ENCODE results near the gene RFT1.

Gene RFT1

GRCh38 chr3:53043738-53044137, 86.5 kb downstream of the RFT1 start:
- ChIA-PET CTCF (interaction anchor here (0.7 to 0.9 kb wide), 3 partner anchors 20 to 1563 kb away, joined by 3 to 4 read pairs (median 3); no protein-coding TSS in a partner anchor), POLR2A (no interaction called here)
- Histone ChIP-seq H3K36me3 (ENCODE audit: control insufficient read depth in 2 of 2, insufficient read depth in 1 of 2, low read length in 2 of 2) (no peaks in the 10 kb centered on the region), H3K27ac (ENCODE audit: extremely low read depth, low read depth, low read length) (no peak overlapping the region), H3K4me3 (ENCODE audit: low read depth, low read length) (0 out of 2 replicates have a peak overlapping the region, but pooled peaks have one; percentile 9), H3K9me3 (ENCODE audit: control insufficient read depth, insufficient read depth, low read depth, low read length) (no peaks in the 10 kb centered on the region), H3K4me1 (ENCODE audit: control insufficient read depth, insufficient read depth, low read length) (peaks cover 4% of the 10 kb centered on the region)
- TF ChIP-seq, protein P1, sequence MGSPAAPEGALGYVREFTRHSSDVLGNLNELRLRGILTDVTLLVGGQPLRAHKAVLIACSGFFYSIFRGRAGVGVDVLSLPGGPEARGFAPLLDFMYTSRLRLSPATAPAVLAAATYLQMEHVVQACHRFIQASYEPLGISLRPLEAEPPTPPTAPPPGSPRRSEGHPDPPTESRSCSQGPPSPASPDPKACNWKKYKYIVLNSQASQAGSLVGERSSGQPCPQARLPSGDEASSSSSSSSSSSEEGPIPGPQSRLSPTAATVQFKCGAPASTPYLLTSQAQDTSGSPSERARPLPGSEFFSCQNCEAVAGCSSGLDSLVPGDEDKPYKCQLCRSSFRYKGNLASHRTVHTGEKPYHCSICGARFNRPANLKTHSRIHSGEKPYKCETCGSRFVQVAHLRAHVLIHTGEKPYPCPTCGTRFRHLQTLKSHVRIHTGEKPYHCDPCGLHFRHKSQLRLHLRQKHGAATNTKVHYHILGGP (tag by site-specific recombination; IDR thresholded peaks at IDR 0.05): no peak
- TF ChIP-seq, protein P2, sequence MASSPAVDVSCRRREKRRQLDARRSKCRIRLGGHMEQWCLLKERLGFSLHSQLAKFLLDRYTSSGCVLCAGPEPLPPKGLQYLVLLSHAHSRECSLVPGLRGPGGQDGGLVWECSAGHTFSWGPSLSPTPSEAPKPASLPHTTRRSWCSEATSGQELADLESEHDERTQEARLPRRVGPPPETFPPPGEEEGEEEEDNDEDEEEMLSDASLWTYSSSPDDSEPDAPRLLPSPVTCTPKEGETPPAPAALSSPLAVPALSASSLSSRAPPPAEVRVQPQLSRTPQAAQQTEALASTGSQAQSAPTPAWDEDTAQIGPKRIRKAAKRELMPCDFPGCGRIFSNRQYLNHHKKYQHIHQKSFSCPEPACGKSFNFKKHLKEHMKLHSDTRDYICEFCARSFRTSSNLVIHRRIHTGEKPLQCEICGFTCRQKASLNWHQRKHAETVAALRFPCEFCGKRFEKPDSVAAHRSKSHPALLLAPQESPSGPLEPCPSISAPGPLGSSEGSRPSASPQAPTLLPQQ (tag by site-specific recombination; IDR thresholded peaks at IDR 0.05): 0 out of 2 replicates have a peak, but pooled peaks have one; percentile 25

DNA sequence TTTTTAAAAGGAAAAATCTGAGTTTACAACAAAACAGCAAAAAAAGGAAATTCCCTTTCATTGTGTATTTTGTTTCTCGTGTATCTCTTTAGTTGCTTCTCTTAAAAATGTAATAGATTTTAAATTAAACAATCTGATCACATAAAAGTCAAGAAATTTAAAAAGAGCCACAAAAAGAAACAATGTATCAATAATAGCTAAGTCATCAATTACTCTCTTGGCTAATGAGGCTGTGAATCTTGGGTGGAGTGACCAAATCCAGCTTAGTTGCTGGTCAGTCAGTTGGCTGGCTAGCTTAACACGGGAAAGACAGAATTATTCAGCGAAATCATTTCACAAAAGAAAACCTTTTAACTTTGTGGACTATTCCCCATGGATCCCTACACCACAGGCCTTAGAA, 87.6 kb downstream of the RFT1 start:
- H3K27ac ChIP-seq (ENCODE audit: extremely low read depth, low read depth, low read length): no peak overlapping the region
- no peaks in the 10 kb centered on the region for H3K9me3 ChIP-seq (ENCODE audit: control insufficient read depth, insufficient read depth, low read depth, low read length)
- TF ChIP-seq, protein P3, sequence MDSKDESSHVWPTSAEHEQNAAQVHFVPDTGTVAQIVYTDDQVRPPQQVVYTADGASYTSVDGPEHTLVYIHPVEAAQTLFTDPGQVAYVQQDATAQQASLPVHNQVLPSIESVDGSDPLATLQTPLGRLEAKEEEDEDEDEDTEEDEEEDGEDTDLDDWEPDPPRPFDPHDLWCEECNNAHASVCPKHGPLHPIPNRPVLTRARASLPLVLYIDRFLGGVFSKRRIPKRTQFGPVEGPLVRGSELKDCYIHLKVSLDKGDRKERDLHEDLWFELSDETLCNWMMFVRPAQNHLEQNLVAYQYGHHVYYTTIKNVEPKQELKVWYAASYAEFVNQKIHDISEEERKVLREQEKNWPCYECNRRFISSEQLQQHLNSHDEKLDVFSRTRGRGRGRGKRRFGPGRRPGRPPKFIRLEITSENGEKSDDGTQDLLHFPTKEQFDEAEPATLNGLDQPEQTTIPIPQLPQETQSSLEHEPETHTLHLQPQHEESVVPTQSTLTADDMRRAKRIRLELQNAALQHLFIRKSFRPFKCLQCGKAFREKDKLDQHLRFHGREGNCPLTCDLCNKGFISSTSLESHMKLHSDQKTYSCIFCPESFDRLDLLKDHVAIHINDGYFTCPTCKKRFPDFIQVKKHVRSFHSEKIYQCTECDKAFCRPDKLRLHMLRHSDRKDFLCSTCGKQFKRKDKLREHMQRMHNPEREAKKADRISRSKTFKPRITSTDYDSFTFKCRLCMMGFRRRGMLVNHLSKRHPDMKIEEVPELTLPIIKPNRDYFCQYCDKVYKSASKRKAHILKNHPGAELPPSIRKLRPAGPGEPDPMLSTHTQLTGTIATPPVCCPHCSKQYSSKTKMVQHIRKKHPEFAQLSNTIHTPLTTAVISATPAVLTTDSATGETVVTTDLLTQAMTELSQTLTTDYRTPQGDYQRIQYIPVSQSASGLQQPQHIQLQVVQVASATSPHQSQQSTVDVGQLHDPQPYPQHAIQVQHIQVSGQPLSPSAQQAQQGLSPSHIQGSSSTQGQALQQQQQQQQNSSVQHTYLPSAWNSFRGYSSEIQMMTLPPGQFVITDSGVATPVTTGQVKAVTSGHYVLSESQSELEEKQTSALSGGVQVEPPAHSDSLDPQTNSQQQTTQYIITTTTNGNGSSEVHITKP (tag by site-specific recombination; IDR thresholded peaks at IDR 0.05): 0 out of 2 replicates have a peak, but pooled peaks have one; percentile 21
- TF ChIP-seq ZNF19 (tag by site-specific recombination; IDR thresholded peaks at IDR 0.05; ENCODE audit: low read depth): no peak
- no peaks in the 10 kb centered on the region for H3K36me3 ChIP-seq (ENCODE audit: control insufficient read depth in 2 of 2, insufficient read depth in 1 of 2, low read length in 2 of 2)
- peaks cover 4% of the 10 kb centered on the region for H3K4me1 ChIP-seq (ENCODE audit: control insufficient read depth, insufficient read depth, low read length)
- POLR2A ChIA-PET: no interaction called here
- no peak overlapping the region for H3K4me3 ChIP-seq (ENCODE audit: low read depth, low read length)
- CTCF ChIA-PET: interaction anchor here (1.0 kb wide), 1 partner anchor 30 kb away, joined by 5 read pairs; no protein-coding TSS in a partner anchor

DNA sequence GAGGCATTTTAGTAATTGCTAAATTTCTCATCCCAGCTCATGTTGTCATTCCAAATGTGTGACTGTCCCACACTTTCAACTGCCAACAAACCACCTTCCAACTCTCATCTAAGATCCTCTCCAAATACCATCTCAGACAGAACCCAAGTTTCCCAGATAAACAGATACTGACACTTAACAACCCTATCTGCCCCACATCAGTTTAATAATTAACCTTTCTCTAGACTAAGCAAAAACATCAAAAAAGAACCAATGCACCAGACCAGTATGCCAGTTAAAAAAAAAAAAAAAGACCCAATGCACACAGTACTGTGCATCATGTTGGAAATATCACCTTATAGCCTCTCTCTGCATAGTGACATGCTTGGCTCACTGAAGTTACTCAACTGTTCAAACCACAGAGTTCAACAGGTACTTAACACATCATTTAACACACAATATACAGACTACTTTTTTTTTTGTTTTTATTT, 89.8 kb downstream of the RFT1 start:
- H3K4me1 ChIP-seq (ENCODE audit: control insufficient read depth, insufficient read depth, low read length): peaks cover 4% of the 10 kb centered on the region
- no peak overlapping the region for H3K4me3 ChIP-seq (ENCODE audit: low read depth, low read length)
- ChIA-PET POLR2A (no interaction called here), CTCF (no interaction called here)
- no peak overlapping the region for H3K27ac ChIP-seq (ENCODE audit: extremely low read depth, low read depth, low read length)
- no peaks in the 10 kb centered on the region for H3K9me3 ChIP-seq (ENCODE audit: control insufficient read depth, insufficient read depth, low read depth, low read length)
- H3K36me3 ChIP-seq (ENCODE audit: control insufficient read depth in 2 of 2, insufficient read depth in 1 of 2, low read length in 2 of 2): no peaks in the 10 kb centered on the region
- TF ChIP-seq TRIM28 (IDR thresholded peaks at IDR 0.05; ENCODE audit: borderline replicate concordance, low read length): no peak
- no peak for TF ChIP-seq HOXC10 (CRISPR knock-in tag; IDR thresholded peaks at IDR 0.05)
- no peak for TF ChIP-seq ZNF664 (tag by site-specific recombination; IDR thresholded peaks at IDR 0.05)
- no peak for TF ChIP-seq ZNF777 (tag by site-specific recombination; IDR thresholded peaks at IDR 0.05; ENCODE audit: borderline replicate concordance)
- TF ChIP-seq MZF1 (tag by site-specific recombination; IDR thresholded peaks at IDR 0.05; ENCODE audit: borderline replicate concordance): no peak
- TF ChIP-seq YY1 (tag by site-specific recombination; IDR thresholded peaks at IDR 0.05): no peak
- TF ChIP-seq ZNF266 (tag by site-specific recombination; IDR thresholded peaks at IDR 0.05; ENCODE audit: low read depth): no peak
- no peak for TF ChIP-seq ZNF324 (tag by site-specific recombination; IDR thresholded peaks at IDR 0.05)
- TF ChIP-seq ZNF600 (tag by site-specific recombination; IDR thresholded peaks at IDR 0.05): 0 out of 2 replicates have a peak, but pooled peaks have one; percentile 39
- TF ChIP-seq ZNF654 (tag by site-specific recombination; IDR thresholded peaks at IDR 0.05; ENCODE audit: low read depth): no peak
- TF ChIP-seq ZFP41 (tag by site-specific recombination; IDR thresholded peaks at IDR 0.05; ENCODE audit: borderline replicate concordance): no peak
- TF ChIP-seq SETDB1 (IDR thresholded peaks at IDR 0.05; ENCODE audit: insufficient read length, low read length): no peak
- TF ChIP-seq ZNF146 (tag by site-specific recombination; IDR thresholded peaks at IDR 0.05): no peak
- no peak for TF ChIP-seq ZNF707 (tag by site-specific recombination; IDR thresholded peaks at IDR 0.05)
- no peak for TF ChIP-seq ZNF426 (tag by site-specific recombination; IDR thresholded peaks at IDR 0.05)
- TF ChIP-seq ZNF341 (tag by site-specific recombination; IDR thresholded peaks at IDR 0.05; ENCODE audit: low read depth): no peak
- no peak for TF ChIP-seq ZNF37A (tag by site-specific recombination; IDR thresholded peaks at IDR 0.05)
- TF ChIP-seq ZNF184 (tag by site-specific recombination; IDR thresholded peaks at IDR 0.05): no peak
- TF ChIP-seq ZNF280D (tag by site-specific recombination; IDR thresholded peaks at IDR 0.05): no peak
